Measurements from ENCODE around the gene CYP4V2.

Gene CYP4V2

GRCh38 chr4:186191200-186192065, at the start of gene CYP4V2:
CYP4V2 (plus strand) TSS chr4:186191567; CDS start chr4:186191824, 257 bp downstream.
- peak; percentile 81 for DNase-seq

- DNase-seq = no peak
These were observed 47.0 kb upstream of the CYP4V2 start for GRCh38 chr4:186144198-186144945.

- DNase-seq = no peak
These were observed 46.3 kb upstream of the CYP4V2 start for GRCh38 chr4:186144946-186145569.

- DNase-seq = no peak
These were observed 44.9 kb upstream of the CYP4V2 start for GRCh38 chr4:186146458-186146857.

GRCh38 chr4:186148336-186148975, 42.9 kb upstream of the CYP4V2 start:
- no peak for DNase-seq

DNA sequence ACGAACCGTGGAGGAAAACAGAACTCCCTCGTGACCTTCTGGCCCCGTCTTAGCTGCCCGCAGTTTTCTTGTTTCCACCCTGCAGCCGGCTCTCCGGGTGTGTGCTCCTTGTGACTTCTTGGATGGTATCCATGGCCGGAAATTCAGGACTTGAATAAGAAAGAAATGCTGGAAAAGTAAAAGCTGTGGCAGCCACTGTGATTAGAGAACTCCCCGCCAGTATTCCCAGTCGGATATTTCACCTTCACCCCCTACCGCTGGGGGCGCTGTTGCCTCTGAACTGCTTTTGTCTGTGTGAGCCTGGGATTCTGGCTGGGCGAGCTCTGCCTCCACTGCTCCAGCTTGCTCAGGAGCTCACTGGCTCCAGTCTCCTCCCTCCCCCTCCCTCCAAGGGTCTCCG, 41.5 kb upstream of the CYP4V2 start:
- DNase-seq = no peak

- no peak for DNase-seq
These were observed 40.4 kb upstream of the CYP4V2 start for GRCh38 chr4:186150926-186151325.

DNA sequence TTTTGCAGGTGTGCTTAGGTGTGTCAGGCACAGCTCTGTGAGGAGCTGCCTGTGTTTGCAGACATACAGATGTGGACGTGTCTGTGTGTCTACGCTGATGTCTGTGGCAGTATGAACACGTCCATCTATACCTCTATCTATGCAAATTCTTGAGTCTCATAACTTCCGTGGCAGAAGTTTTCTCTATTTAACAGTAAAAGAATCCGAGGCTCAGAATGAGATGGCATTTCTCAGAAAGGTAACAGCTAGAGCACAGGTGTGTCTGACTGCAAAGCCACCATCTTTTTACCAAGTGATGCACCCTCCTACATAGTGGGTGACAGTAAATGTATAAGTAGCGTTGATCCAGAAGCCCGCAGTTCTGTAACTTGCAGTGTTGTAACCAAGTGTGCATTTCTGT, 39.9 kb upstream of the CYP4V2 start:
- no peak for DNase-seq

GRCh38 chr4:186158021-186158813, 33.1 kb upstream of the CYP4V2 start:
- DNase-seq = no peak

DNA sequence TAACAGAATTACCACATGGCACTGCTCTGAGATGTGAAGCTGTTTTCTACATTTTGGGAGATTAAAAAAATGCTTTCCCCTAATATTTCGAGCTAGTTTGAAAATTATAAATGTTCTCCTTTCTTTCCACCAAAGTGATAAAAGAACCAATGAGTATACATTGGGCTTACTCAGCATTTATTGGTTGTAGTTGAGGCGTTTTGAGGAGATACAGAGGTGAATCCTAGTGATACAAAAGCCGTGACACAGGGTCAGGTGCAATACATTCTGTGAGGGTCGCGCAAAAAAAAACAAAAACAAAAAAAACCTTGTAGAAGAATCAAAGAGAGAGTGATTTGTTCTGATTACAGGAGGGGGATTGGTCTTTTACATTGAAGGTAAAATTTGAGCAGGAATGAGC, 32.4 kb upstream of the CYP4V2 start:
- no peak for DNase-seq

DNA sequence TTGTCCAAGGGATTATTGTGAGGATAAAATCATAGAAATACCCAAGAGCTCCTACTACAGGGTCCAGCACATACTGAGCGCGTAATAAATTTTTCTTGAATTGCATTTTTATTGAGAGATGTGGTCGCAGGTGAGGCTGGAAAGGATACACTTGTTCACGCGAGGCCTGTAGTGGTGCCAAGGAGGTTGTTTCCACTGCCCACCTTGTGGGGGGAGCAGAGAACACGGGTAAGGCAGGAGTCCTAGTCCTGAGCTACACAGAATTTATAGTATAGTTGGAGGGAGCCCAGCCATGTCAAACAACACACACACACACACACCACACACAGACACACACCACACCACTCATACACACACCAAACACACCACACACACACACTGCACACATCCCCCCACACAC, 31.8 kb upstream of the CYP4V2 start:
- no peak for DNase-seq

DNA sequence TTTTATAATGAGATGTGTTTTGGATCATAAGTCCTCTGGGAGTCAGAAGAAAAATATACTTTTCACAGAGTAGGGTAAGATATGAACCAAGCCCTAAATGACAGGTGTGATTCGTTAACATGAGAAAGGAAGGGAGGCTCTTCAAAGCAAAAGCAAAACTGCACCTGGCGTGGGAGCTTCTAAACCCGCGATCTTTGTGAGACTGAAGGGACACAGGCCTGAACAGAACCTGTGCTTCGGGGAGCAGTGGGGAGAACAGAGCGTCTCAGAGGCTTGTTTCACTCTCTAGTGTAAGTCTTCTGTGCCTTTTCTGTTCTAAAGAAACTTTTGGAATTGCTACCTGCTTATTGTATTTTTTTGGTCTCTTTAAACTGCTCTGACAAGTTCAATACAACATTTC, 30.2 kb upstream of the CYP4V2 start:
- DNase-seq = no peak

- no peak for DNase-seq
These were observed 24.4 kb upstream of the CYP4V2 start for GRCh38 chr4:186166852-186167512.

DNA sequence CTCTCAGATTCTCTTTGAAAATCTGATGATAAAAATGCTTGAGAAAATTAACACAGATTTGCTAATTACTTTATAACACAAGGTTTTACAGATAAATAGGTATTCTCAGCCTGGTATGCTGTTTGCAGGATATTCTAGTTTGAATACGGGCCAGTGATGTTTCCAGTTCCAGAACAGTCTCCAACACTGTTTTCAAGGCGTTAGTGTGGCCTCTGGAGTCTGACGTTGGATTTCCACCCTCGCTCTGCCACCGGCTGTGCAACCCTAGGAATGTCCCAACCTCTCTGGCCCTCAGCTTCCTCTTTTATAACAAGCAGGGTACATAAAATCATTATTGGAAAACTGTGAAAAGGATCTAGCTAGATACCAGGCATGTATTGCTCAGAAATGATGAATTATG, 23.8 kb upstream of the CYP4V2 start:
- DNase-seq = no peak

GRCh38 chr4:186168750-186169149, 22.6 kb upstream of the CYP4V2 start:
- DNase-seq = no peak

DNA sequence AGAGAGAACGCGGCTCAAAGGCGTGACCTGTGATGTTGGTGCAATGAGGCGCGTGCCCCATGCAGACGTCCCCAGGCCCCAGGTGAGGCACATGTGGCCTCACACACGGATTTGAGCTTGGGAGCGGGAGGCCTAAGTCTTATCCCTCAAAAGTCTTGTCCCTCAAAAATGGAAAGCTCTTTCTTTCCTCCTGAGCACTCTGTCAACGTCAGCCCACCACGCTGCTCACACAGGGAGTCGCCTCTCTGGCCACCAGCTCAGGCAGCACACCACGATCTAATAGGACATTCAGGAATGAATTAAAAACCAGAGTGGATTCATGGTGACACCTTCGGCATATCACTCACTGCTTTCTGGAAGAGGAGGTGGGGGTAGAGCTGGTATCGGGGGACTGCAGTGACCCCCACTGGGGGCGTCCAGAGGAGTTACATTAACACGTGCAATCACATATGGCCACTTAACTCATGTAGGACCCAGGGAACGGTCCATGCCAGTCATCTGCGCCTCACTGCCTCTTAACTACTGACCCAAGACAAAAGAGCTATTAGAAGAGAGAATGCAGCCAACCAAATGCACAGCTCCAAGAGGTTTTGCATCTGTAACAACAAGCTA, 21.9 kb upstream of the CYP4V2 start:
- no peak for DNase-seq

- no peak for DNase-seq
These were observed 21.2 kb upstream of the CYP4V2 start for GRCh38 chr4:186169945-186170802.

GRCh38 chr4:186170966-186171365, 20.4 kb upstream of the CYP4V2 start:
- DNase-seq = no peak

GRCh38 chr4:186172546-186172945, 18.8 kb upstream of the CYP4V2 start:
- no peak for DNase-seq

DNA sequence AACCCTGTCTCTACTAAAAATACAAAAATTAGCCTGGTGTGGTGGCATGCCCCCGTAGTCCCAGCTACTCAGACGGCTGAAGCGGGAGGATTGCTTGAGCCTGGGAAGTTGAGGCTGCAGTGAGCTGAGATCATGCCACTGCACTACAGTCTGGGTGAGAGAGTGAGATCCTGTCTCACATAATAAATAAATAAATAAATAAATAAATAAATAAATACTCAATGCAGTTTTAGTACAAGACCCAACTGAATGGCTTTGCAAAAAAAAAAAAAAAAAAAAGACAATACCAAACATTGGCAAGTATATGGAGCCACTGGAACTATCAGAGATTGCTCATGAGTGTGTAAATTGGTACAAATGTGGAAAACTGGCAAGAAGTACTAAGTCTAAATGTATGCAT, 3.3 kb upstream of the CYP4V2 start:
- no peak for DNase-seq
